Umbilical cord (tissue), 2 donors: Measurements from ENCODE around the gene PDE6H. TPM values are rescaled to one million over a fixed set of nuclear protein-coding genes. Genes with fewer than 3 reads are reported as not detected.

Experiments
- DNase-seq: peaks from one replicate; pipeline ENCODE4 v3.0.0-alpha.2; 2015; ENCODE audit warnings: low spot score
- total RNA-seq: library from RNA; depleted of rRNA; stranded (reverse); fragments of >200 nt; gene quantifications from one replicate; pipeline ENCODE4 v1.2.3, GENCODE V29; 2014; ENCODE audit warnings: low replicate concordance; ENCODE audit not compliant: insufficient read depth

Gene PDE6H
- total RNA-seq, 1 donor from 2014 or later, result not detected

GRCh38 chr12:14974633-14975032, 1.8 kb downstream of the PDE6H start:
- DNase-seq, result no peak

GRCh38 chr12:14975457-14975856, 2.6 kb downstream of the PDE6H start:
- DNase-seq, result no peak

DNA sequence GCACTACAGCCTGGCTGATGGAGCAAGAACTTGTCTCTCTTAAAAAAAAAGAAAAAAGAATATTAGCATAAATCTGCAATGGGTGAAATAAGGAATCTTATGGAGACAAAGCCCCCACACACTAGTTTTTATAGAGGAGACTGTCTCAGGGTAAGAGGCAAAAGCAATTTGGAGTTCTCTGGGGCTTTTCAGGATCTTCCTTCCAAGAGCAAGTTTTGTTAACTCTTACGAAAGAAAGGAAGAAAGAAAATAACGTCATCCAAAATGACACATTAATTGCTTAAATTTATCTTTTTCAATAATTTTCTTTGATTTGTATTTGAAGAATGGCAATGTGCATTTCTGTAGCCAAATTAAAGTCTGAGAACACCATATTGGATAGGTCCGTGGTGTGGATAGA, 3.8 kb downstream of the PDE6H start:
- DNase-seq, result no peak

- DNase-seq, result no peak
Measured at GRCh38 chr12:14979468-14979867, 6.6 kb downstream of the PDE6H start.

GRCh38 chr12:14981049-14981448, 8.2 kb downstream of the PDE6H start:
- no peak for DNase-seq

GRCh38 chr12:14982562-14982961, 9.7 kb downstream of the PDE6H start:
- no peak for DNase-seq

GRCh38 chr12:14982991-14983390, 10.1 kb downstream of the PDE6H start:
- no peak for DNase-seq

DNA sequence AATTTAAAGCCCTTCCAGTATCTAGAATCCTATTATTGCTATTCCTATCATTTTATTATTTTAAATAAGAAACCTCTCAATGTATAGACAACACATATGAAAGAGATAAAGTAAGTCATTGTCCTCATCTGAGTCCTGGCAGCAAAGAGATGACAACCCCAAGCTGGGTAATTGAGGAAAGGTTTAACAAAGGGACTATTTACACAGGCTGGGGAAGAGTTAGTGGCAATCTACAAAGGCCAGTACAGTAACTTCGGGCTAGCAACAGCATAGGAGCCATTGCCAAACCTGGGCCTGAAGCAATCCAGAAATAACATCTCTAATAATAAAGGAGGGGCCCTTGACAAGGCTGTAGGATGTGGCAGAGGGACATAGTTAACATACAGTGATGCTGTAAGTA, 11.2 kb downstream of the PDE6H start:
- no peak for DNase-seq

GRCh38 chr12:14984766-14985285, 12.0 kb downstream of the PDE6H start:
- no peak for DNase-seq

GRCh38 chr12:14986449-14986848, 13.6 kb downstream of the PDE6H start:
- no peak for DNase-seq

DNA sequence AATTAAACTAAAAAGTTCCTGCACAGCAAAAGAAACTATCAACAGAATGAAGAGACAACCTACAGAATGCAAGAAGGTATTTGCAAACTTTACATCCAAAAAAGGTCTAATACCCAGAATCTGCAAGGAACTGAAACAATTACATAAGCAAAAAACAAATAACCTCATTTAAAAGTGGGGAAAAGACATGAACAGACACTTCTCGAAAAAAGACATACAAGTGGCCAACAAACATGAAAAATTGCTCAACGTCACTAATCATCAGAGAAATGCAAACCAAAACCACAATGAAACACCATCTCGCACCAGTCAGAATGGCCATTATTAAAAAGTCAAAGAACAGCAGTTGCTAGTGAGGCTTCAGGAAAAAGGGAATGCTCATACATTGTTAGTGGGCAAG, 15.2 kb downstream of the PDE6H start:
- DNase-seq, result no peak

DNA sequence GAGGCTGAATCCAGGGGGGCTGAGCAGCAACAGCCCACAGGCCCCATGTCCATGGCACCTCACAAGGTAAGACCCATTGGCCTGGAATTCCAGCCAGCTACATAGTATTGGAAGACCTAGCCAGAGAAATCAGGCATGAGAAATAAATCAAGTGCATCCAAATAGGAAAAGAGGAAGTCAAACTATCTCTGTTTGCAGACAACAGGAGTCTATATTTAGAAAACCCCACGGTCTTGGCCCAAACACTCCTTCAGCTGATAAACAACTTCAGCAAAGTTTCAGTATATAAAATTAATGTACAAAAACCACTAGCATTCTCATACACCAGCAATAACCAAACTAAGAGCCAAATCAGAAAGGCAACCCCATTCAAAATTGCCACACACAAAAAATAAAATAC, 16.9 kb downstream of the PDE6H start:
- no peak for DNase-seq

DNA sequence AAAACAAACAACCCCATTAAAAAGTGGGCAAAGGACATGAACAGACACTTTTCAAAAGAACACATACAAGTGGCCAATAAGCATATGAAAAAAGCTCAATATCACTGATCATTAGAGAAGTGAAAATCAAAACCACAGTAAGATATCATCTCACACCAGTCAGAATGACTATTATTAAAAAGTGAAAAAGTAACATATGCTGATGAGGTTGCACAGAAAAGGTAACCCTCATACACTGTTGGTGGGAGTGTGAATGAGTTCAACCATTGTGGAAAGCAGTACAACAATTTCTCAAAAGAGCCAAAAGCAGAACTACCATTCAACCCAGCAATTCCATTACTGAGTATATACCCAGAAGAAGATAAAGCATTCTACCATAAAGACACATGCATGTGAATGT, 18.2 kb downstream of the PDE6H start:
- no peak for DNase-seq

DNA sequence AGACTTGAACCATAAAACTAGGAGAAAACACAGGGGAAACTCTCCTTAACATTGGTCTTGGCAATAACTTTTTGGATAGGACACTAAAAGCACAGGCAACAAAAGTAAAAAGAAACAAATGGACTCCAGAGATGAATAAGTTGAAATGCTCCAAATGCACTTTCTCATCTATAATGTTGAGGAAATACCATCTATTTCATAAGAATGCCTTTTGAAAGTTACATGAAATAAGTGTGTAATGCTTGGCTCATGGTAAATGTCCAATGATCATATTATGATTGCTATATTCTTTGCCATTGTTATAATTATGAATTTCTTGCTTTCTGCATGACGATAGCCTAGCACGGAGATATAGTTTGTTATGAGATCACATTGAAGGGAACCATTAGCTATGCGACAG, 19.8 kb downstream of the PDE6H start:
- no peak for DNase-seq

- no peak for DNase-seq
Measured at GRCh38 chr12:14993117-14993516, 20.3 kb downstream of the PDE6H start.

DNA sequence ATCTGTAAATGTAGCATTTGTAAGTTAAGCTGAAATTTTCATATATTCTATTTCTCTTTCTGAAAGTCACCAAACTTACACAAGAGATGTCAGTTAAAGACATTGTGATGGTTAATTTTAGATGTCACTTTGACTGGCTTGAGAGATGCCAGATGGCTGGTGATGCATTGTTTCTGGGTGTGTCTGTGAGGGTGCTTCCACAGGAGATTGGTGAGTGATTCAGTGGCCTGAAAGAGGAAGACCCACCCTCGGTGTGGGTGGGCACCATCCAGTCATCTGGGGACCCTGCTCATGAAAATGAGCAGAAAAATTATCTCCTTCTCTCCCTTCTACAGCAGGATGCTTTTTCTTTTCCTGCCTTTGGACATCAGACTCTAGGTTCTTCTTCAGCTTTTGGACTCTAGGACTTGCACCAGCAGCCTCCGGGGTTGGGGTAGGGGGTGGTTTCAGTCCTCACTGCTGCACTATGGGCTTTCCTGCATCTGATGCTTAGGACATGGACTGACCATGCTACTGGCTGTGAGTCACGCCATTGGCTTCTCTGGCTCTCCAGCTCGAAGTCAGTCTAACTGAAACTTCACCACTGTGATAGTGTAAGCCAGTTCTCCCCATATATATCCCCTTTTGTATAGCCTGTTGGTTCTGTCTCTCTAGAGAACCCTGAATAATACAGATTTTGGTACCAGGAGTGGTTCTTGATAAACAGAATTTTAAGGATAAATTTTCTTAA, 20.9 kb downstream of the PDE6H start:
- DNase-seq, result no peak

- no peak for DNase-seq
Measured at GRCh38 chr12:14994610-14995009, 21.8 kb downstream of the PDE6H start.

DNA sequence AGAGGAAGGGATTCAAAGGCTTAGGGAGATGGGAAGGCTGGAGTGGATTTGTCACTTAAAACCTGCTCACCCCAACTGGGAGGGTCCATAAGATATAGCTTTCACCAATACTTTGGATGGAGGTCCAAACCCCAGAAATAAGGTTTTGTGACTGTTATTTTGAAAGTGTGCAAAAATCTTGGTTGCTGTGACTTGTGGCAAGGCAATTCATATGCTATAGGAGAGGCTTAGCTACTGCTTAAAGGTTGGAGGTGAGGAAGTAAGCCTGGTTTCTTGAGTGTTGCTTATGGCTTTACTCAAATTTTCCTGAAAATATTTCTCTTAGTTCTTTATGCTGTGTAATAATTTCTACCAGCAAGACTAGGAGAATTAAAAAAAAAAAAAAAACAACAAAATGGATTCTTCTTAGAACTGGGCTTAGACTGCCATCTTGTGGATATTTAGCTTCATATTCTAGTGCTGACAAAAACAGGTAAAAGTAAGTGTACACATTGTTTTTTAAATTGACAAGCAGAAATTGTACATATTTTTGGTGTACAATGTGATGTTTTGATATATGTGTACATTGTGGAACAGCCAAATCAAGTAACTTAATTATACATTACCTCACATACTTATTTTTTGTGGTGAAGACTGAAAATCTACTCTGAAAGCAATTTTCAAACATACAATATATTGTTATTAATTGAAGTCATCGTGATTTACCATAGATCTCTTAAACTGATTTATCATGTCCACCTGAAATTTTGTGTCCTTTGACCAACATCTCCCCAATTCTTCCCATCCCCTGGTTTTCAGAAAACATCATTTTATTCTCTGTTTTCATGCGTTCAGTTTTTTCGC, 23.0 kb downstream of the PDE6H start:
- peak; percentile 84 for DNase-seq

DNA sequence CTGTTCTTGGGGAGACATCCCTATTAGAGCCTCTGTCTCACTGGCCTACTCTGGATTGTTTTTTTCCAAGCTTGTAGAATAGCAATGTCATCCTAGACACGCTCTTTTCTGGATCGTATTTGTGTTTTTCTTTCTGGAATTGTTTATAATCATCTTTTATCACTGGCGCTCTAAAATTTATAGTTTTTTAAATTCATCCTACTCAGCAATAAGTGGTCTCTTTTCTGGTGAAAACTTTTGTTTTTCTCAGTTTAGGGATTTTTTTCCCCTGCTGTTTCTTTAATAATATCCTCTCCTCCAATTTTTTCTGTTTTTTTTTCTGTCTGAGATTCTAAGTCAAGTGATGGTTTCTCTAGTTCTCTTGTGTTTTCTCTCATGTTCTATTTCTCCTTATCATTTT, 25.2 kb downstream of the PDE6H start:
- no peak for DNase-seq

DNA sequence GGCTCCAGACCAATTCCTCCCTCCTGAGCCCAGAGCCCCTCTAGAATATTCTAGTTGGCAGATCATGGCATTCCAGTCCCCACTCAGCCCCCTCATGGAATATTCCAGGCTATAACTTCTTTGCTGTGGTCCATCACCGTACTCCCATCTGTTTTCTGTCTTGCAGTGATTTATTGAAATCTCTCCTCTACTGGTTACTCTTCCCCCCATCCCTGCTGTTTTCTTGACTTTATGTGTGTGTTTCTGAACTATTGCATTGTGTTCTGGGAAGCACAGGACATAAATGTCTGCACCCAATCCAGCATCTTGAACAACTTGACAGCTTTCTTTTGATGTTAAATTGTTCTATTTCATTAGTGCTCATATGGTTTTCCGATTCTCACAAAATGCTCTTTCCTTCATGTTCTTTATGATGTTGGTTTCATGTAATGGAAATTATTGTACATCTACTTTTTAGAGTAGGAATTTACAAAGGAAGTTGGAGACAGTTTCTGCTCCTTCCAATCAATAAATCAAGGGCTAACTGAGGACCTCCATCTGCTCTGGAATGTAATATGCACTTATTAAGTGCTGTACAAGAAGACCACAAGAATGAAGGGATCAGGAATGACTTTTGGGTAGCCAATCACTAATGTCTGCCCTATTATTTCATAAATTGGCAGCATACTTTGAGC, 26.3 kb downstream of the PDE6H start:
- DNase-seq, result peak; percentile 36

DNA sequence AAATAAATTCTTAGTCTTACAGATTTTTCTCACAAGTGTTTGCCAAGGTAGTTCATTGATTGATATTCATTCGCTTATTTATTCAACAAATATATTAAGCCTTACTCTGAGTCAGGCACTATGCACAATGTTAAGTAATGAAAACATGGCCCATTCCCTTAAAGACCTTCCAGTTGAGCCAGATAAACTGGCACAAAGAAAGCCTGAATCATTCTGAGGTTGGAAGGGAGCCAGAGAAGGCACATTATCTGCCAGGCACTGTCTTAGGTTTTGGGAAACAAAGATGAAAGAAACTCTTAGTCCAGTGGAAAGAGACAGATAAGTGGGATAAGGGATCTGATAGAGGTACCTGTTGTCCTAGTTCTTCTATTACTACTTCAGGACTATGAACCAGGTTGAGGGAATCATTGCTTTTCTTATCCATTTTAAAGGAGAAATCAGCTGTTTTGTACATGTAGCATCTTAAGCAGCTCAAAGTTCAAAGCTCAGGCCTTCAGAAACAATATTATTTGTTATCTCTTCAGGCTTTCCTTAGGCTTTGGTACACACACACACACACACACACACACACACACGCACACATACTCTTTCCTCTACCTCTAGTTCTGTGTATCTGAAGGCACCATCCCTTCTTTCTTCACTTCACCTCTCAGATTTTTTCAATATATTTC, 27.0 kb downstream of the PDE6H start:
- no peak for DNase-seq

GRCh38 chr12:15000575-15000974, 27.7 kb downstream of the PDE6H start:
- DNase-seq, result no peak
